ENCODE data around the gene GEMIN8. TPM values are rescaled to one million over a fixed set of nuclear protein-coding genes. Genes with fewer than 3 reads are reported as not detected.

The GEMIN8 gene
- total RNA-seq, 1 experiment from 2014 or later, result 14.8 TPM

GRCh38 chrX:14022019-14022418 lies 7.7 kb downstream of the GEMIN8 start:
- Mint-ChIP-seq H3K4me3 (no peak overlapping the region), H3K27me3 (ENCODE audit: low read depth) (no peaks in the 10 kb centered on the region; the same call in 1 of the 2 replicates), H3K9me3 (peaks cover 15 to 16% of the 10 kb centered on the region in 2 experiments), H3K36me3 (ENCODE audit: insufficient read depth in 1 of 3, low read depth in 3 of 3) (peaks cover 18 to 43% (median 26%) of the 10 kb centered on the region in 3 experiments), H3K4me1 (peaks cover 10% of the 10 kb centered on the region in 2 experiments), H3K27ac (no peak overlapping the region)
- H2BK5ac ChIP-seq (ENCODE audit: insufficient read length, low read length), result no peak overlapping the region
- TF ChIP-seq CTCF (conservative IDR thresholded peaks at IDR 0.05), result no peak
- peaks cover under 1% of the 10 kb centered on the region; the same call in 1 of the 2 replicates for H3K4me1 ChIP-seq (ENCODE audit: insufficient read depth, low read length)
- no peak overlapping the region for H4K5ac ChIP-seq (ENCODE audit: insufficient read length, low read depth, low read length)
- no peak overlapping the region for H4K8ac ChIP-seq (replicated peaks; ENCODE audit: insufficient read length, low read depth, low read length)
- H3K9ac ChIP-seq (ENCODE audit: extremely low read depth, insufficient read length, low read length), result no peak overlapping the region
- no peak overlapping the region for H3K4me2 ChIP-seq (ENCODE audit: insufficient read depth, insufficient read length, low read length)
- H3K79me2 ChIP-seq (ENCODE audit: insufficient read depth, low read length), result no peaks in the 10 kb centered on the region
- no peak overlapping the region for H2AFZ ChIP-seq (ENCODE audit: low read length)
- no peak overlapping the region for H3K18ac ChIP-seq (ENCODE audit: insufficient read length, low read depth, low read length)
- no peaks in the 10 kb centered on the region for H3K79me1 ChIP-seq (ENCODE audit: insufficient read depth, low read depth, low read length, poor library complexity, severe bottlenecking)
- no peaks in the 10 kb centered on the region for H3K27me3 ChIP-seq (ENCODE audit: insufficient read depth, low read length)
- H2BK20ac ChIP-seq (ENCODE audit: low read depth, low read length, poor library complexity, severe bottlenecking), result no peak overlapping the region
- no peak overlapping the region for H2BK12ac ChIP-seq (ENCODE audit: insufficient read length, low read depth, low read length)
- no peaks in the 10 kb centered on the region for H4K20me1 ChIP-seq (ENCODE audit: control insufficient read depth, insufficient read depth, insufficient read length)
- no peak overlapping the region for H3K23ac ChIP-seq (ENCODE audit: insufficient read length, low read depth, low read length)
- no peak overlapping the region for H2BK120ac ChIP-seq (ENCODE audit: low read depth, low read length, poor library complexity, severe bottlenecking)
- H3K23me2 ChIP-seq (ENCODE audit: insufficient read length, low read depth, low read length, poor library complexity, severe bottlenecking), result no peaks in the 10 kb centered on the region
- no peak for DNase-seq
- H3K14ac ChIP-seq (ENCODE audit: insufficient read depth, low read length), result no peak overlapping the region
- H3K56ac ChIP-seq (ENCODE audit: insufficient read length, low read depth, low read length), result no peak overlapping the region
- H2BK15ac ChIP-seq (ENCODE audit: low read depth, low read length), result no peak overlapping the region
- H2AK5ac ChIP-seq (ENCODE audit: insufficient read length, low read length), result no peak overlapping the region
- H3K4ac ChIP-seq (ENCODE audit: low read depth, low read length), result no peak overlapping the region
- H3K27ac ChIP-seq (ENCODE audit: insufficient read length, low read depth, low read length), result no peak overlapping the region
- H3K9me3 ChIP-seq (ENCODE audit: control insufficient read depth, low read depth, low read length), result no peaks in the 10 kb centered on the region
- H4K91ac ChIP-seq (ENCODE audit: insufficient read length, low read depth, low read length), result no peak overlapping the region
- no peak overlapping the region for H3T11ph ChIP-seq (ENCODE audit: low read length)

Data from H9 (cell line).